GM23248 (cell line): Measurements from ENCODE around the gene PDRG1.

ENCODE experiments used
- EZH2 ChIP-seq: fragments of 200-600 bp; sonication (generic); IDR thresholded peaks from 2 replicates; pipeline ENCODE4 v1.6.1; 2018; ENCODE audit warnings: antibody characterized with exemption, mild to moderate bottlenecking; ENCODE audit not compliant: insufficient read depth, poor library complexity, severe bottlenecking
- EZH2phosphoT487 ChIP-seq: fragments of 200-600 bp; sonication (generic); IDR thresholded peaks from 2 replicates; pipeline ENCODE4 v1.6.1; 2018; ENCODE audit warnings: antibody characterized with exemption, moderate library complexity, mild to moderate bottlenecking, low read depth; ENCODE audit not compliant: insufficient read depth

DNA sequence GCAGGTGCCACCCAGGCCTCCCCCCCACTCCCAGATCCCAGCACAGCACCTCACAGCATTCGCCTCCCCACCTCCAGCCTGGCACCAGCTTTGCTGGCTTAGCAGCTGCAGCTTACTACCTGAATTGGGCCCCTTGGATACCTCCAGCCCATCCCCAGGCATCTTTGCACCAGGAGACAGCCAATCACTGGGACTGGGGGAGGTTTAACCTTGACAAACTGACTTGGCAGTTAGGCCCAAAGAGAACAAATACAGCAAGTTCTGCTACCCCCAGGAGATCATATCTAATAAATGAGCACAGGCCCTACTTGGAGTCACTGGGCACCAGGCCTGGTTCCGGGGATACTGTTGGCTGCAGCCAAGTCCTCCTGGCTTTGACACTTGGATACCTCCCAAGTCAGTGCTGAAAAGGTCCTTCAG, 8.8 kb downstream of the PDRG1 start:
- TF ChIP-seq EZH2 (no peak), EZH2phosphoT487 (no peak)
